ENCODE measurements around the gene STH.
"Not testable (repeated sequence)": the region's sequence is repeated elsewhere in the genome, so short reads cannot be mapped to it uniquely, and the experiment has no call there.

Gene STH

GRCh38 chr17:46002973-46003316 lies 3.9 kb downstream of the STH start:
- H3K27ac ChIP-seq (ENCODE audit: low read depth, low read length), result no peak overlapping the region
- H3K9ac ChIP-seq (ENCODE audit: low read length), result no peak overlapping the region
- peaks cover 5% of the 10 kb centered on the region for H3K4me1 ChIP-seq (ENCODE audit: control insufficient read depth, insufficient read depth, low read length)
- no peaks in the 10 kb centered on the region for H3K36me3 ChIP-seq (ENCODE audit: control insufficient read depth, insufficient read depth, low read length)
- H3K27me3 ChIP-seq (ENCODE audit: control insufficient read depth, insufficient read depth, low read length), result no peaks in the 10 kb centered on the region
- H3K4me3 ChIP-seq (ENCODE audit: low read length), result no peak overlapping the region

GRCh38 chr17:46003907-46004748 lies 5.1 kb downstream of the STH start:
- H3K36me3 ChIP-seq (ENCODE audit: control insufficient read depth, insufficient read depth, low read length), result no peaks in the 10 kb centered on the region
- peaks cover 5% of the 10 kb centered on the region for H3K4me1 ChIP-seq (ENCODE audit: control insufficient read depth, insufficient read depth, low read length)
- no peak overlapping the region for H3K9ac ChIP-seq (ENCODE audit: low read length)
- H3K4me3 ChIP-seq (ENCODE audit: low read length), result no peak overlapping the region
- H3K27me3 ChIP-seq (ENCODE audit: control insufficient read depth, insufficient read depth, low read length), result no peaks in the 10 kb centered on the region
- H3K27ac ChIP-seq (ENCODE audit: low read depth, low read length), result no peak overlapping the region

- H3K27me3 ChIP-seq (ENCODE audit: control insufficient read depth, insufficient read depth, low read length); H3K9ac ChIP-seq (ENCODE audit: low read length); H3K4me1 ChIP-seq (ENCODE audit: control insufficient read depth, insufficient read depth, low read length); H3K4me3 ChIP-seq (ENCODE audit: low read length); H3K36me3 ChIP-seq (ENCODE audit: control insufficient read depth, insufficient read depth, low read length); H3K27ac ChIP-seq (ENCODE audit: low read depth, low read length): not testable (repeated sequence)
Observed at GRCh38 chr17:46006082-46006481, 7.0 kb downstream of the STH start.

- no peak overlapping the region for H3K27ac ChIP-seq (ENCODE audit: low read depth, low read length)
- H3K4me1 ChIP-seq (ENCODE audit: control insufficient read depth, insufficient read depth, low read length), result peaks cover 5% of the 10 kb centered on the region
- no peak overlapping the region for H3K4me3 ChIP-seq (ENCODE audit: low read length)
- no peaks in the 10 kb centered on the region for H3K36me3 ChIP-seq (ENCODE audit: control insufficient read depth, insufficient read depth, low read length)
- H3K9ac ChIP-seq (ENCODE audit: low read length), result no peak overlapping the region
- H3K27me3 ChIP-seq (ENCODE audit: control insufficient read depth, insufficient read depth, low read length), result no peaks in the 10 kb centered on the region
Observed at GRCh38 chr17:46007461-46007965, 8.5 kb downstream of the STH start.

- H3K9ac ChIP-seq (ENCODE audit: low read length), result no peak overlapping the region
- H3K27me3 ChIP-seq (ENCODE audit: control insufficient read depth, insufficient read depth, low read length), result no peaks in the 10 kb centered on the region
- H3K4me1 ChIP-seq (ENCODE audit: control insufficient read depth, insufficient read depth, low read length), result peaks cover 5% of the 10 kb centered on the region
- no peak overlapping the region for H3K27ac ChIP-seq (ENCODE audit: low read depth, low read length)
- H3K4me3 ChIP-seq (ENCODE audit: low read length), result no peak overlapping the region
- H3K36me3 ChIP-seq (ENCODE audit: control insufficient read depth, insufficient read depth, low read length), result no peaks in the 10 kb centered on the region
Observed at GRCh38 chr17:46008591-46008990, 9.5 kb downstream of the STH start.

GRCh38 chr17:46009681-46010596 lies 10.9 kb downstream of the STH start:
- H3K27me3 ChIP-seq (ENCODE audit: control insufficient read depth, insufficient read depth, low read length), result no peaks in the 10 kb centered on the region
- H3K4me1 ChIP-seq (ENCODE audit: control insufficient read depth, insufficient read depth, low read length), result no peaks in the 10 kb centered on the region
- H3K4me3 ChIP-seq (ENCODE audit: low read length), result no peak overlapping the region
- no peaks in the 10 kb centered on the region for H3K36me3 ChIP-seq (ENCODE audit: control insufficient read depth, insufficient read depth, low read length)
- H3K9ac ChIP-seq (ENCODE audit: low read length), result no peak overlapping the region
- no peak overlapping the region for H3K27ac ChIP-seq (ENCODE audit: low read depth, low read length)

- Histone ChIP-seq H3K36me3 (ENCODE audit: control insufficient read depth, insufficient read depth, low read length) (no peaks in the 10 kb centered on the region), H3K4me1 (ENCODE audit: control insufficient read depth, insufficient read depth, low read length) (no peaks in the 10 kb centered on the region), H3K9ac (ENCODE audit: low read length) (no peak overlapping the region), H3K27ac (ENCODE audit: low read depth, low read length) (no peak overlapping the region), H3K27me3 (ENCODE audit: control insufficient read depth, insufficient read depth, low read length) (no peaks in the 10 kb centered on the region), H3K4me3 (ENCODE audit: low read length) (no peak overlapping the region)
Observed at GRCh38 chr17:46010597-46011186, 11.6 kb downstream of the STH start.

GRCh38 chr17:46011711-46012505 lies 12.9 kb downstream of the STH start:
- no peaks in the 10 kb centered on the region for H3K27me3 ChIP-seq (ENCODE audit: control insufficient read depth, insufficient read depth, low read length)
- H3K36me3 ChIP-seq (ENCODE audit: control insufficient read depth, insufficient read depth, low read length), result no peaks in the 10 kb centered on the region
- H3K9ac ChIP-seq (ENCODE audit: low read length), result no peak overlapping the region
- H3K4me3 ChIP-seq (ENCODE audit: low read length), result no peak overlapping the region
- H3K27ac ChIP-seq (ENCODE audit: low read depth, low read length), result no peak overlapping the region
- H3K4me1 ChIP-seq (ENCODE audit: control insufficient read depth, insufficient read depth, low read length), result no peaks in the 10 kb centered on the region

GRCh38 chr17:46012506-46013079 lies 13.5 kb downstream of the STH start:
- Histone ChIP-seq H3K9ac (ENCODE audit: low read length) (no peak overlapping the region), H3K36me3 (ENCODE audit: control insufficient read depth, insufficient read depth, low read length) (no peaks in the 10 kb centered on the region), H3K4me1 (ENCODE audit: control insufficient read depth, insufficient read depth, low read length) (no peaks in the 10 kb centered on the region), H3K4me3 (ENCODE audit: low read length) (no peak overlapping the region), H3K27ac (ENCODE audit: low read depth, low read length) (no peak overlapping the region), H3K27me3 (ENCODE audit: control insufficient read depth, insufficient read depth, low read length) (no peaks in the 10 kb centered on the region)

GRCh38 chr17:46013127-46013501 lies 14.1 kb downstream of the STH start:
- H3K36me3 ChIP-seq (ENCODE audit: control insufficient read depth, insufficient read depth, low read length), result no peaks in the 10 kb centered on the region
- H3K4me1 ChIP-seq (ENCODE audit: control insufficient read depth, insufficient read depth, low read length), result no peaks in the 10 kb centered on the region
- no peak overlapping the region for H3K27ac ChIP-seq (ENCODE audit: low read depth, low read length)
- no peaks in the 10 kb centered on the region for H3K27me3 ChIP-seq (ENCODE audit: control insufficient read depth, insufficient read depth, low read length)
- no peak overlapping the region for H3K9ac ChIP-seq (ENCODE audit: low read length)
- H3K4me3 ChIP-seq (ENCODE audit: low read length), result no peak overlapping the region

- Histone ChIP-seq H3K27ac (ENCODE audit: low read depth, low read length) (no peak overlapping the region), H3K27me3 (ENCODE audit: control insufficient read depth, insufficient read depth, low read length) (no peaks in the 10 kb centered on the region), H3K4me1 (ENCODE audit: control insufficient read depth, insufficient read depth, low read length) (no peaks in the 10 kb centered on the region), H3K9ac (ENCODE audit: low read length) (no peak overlapping the region), H3K4me3 (ENCODE audit: low read length) (no peak overlapping the region), H3K36me3 (ENCODE audit: control insufficient read depth, insufficient read depth, low read length) (no peaks in the 10 kb centered on the region)
Observed at GRCh38 chr17:46013502-46014165, 14.6 kb downstream of the STH start.

Data from rectal smooth muscle tissue (tissue), 1 donor.